Glutamatergic neuron (in vitro differentiated cells): ENCODE measurements around the gene CHAT. TPM values are rescaled to one million over a fixed set of nuclear protein-coding genes. Genes with fewer than 3 reads are reported as not detected.

Experiments used
- DNase-seq: peaks from one replicate; pipeline ENCODE4 v3.0.0; 2022
- H3K27ac Mint-ChIP-seq: one replicate; pipeline ENCODE4 v1.8.0; 2020; ENCODE audit warnings: mild to moderate bottlenecking, mixed read lengths, inconsistent platforms; ENCODE audit not compliant: unreplicated experiment
- H3K27me3 Mint-ChIP-seq: one replicate; pipeline ENCODE4 v1.8.0; 2020; ENCODE audit warnings: mild to moderate bottlenecking, moderate library complexity, mixed read lengths, inconsistent platforms; ENCODE audit not compliant: unreplicated experiment
- H3K36me3 Mint-ChIP-seq: one replicate; pipeline ENCODE4 v1.8.0; 2020; ENCODE audit warnings: mild to moderate bottlenecking, mixed read lengths, inconsistent platforms; ENCODE audit not compliant: unreplicated experiment
- H3K4me1 Mint-ChIP-seq: one replicate; pipeline ENCODE4 v1.8.0; 2020; ENCODE audit warnings: mild to moderate bottlenecking, low read depth, mixed read lengths, inconsistent platforms; ENCODE audit not compliant: unreplicated experiment
- H3K4me3 Mint-ChIP-seq: one replicate; pipeline ENCODE4 v1.8.0; 2020; ENCODE audit warnings: mild to moderate bottlenecking, mixed read lengths, inconsistent platforms; ENCODE audit not compliant: unreplicated experiment
- H3K9me3 Mint-ChIP-seq: one replicate; pipeline ENCODE4 v1.8.0; 2020; ENCODE audit warnings: mild to moderate bottlenecking, moderate library complexity, mixed read lengths, inconsistent platforms; ENCODE audit not compliant: unreplicated experiment
- CTCF ChIP-seq: fragments of 200-600 bp; sonication (generic); IDR thresholded peaks from one replicate; pipeline ENCODE4 v1.5.0; 2021; ENCODE audit not compliant: partially characterized antibody, unreplicated experiment
- total RNA-seq: library from RNA; stranded (reverse); fragmentation: NEBNext Ultra II Directional; extraction: Animal tissue kit (Norgen Biotek cat#: 25700); gene quantifications from one replicate; pipeline ENCODE4 v1.2.1, GENCODE V29; 2021; ENCODE audit not compliant: unreplicated experiment

Gene CHAT
- total RNA-seq, 1 donor from 2014 or later, result 15.4 TPM

GRCh38 chr10:49611816-49612512, 1.9 kb upstream of the CHAT start:
- Mint-ChIP-seq H3K36me3 (no peaks in the 10 kb centered on the region), H3K4me3 (peak overlapping the region; percentile 84), H3K9me3 (peaks cover 17% of the 10 kb centered on the region), H3K27me3 (peaks cover 40% of the 10 kb centered on the region), H3K27ac (peak overlapping the region; percentile 77), H3K4me1 (peaks cover 21% of the 10 kb centered on the region)
- DNase-seq, result no peak
- no peak for TF ChIP-seq CTCF

- H3K27ac Mint-ChIP-seq, result no peak overlapping the region
- peaks cover 17% of the 10 kb centered on the region for H3K9me3 Mint-ChIP-seq
- H3K36me3 Mint-ChIP-seq, result no peaks in the 10 kb centered on the region
- DNase-seq, result peak; percentile 79
- peak overlapping the region; percentile 84 for H3K4me3 Mint-ChIP-seq
- no peak for TF ChIP-seq CTCF
- H3K4me1 Mint-ChIP-seq, result peaks cover 27% of the 10 kb centered on the region
- peaks cover 42% of the 10 kb centered on the region for H3K27me3 Mint-ChIP-seq
Observed at GRCh38 chr10:49612513-49613164, 1.2 kb upstream of the CHAT start.

- Mint-ChIP-seq H3K27me3 (peaks cover 41% of the 10 kb centered on the region), H3K4me1 (peaks cover 24% of the 10 kb centered on the region), H3K36me3 (no peaks in the 10 kb centered on the region), H3K27ac (peak overlapping the region; percentile 75), H3K4me3 (peak overlapping the region; percentile 78), H3K9me3 (peaks cover 14% of the 10 kb centered on the region)
- no peak for TF ChIP-seq CTCF
- peak; percentile 52 for DNase-seq
Observed at GRCh38 chr10:49613165-49613881, 514 bp upstream of the CHAT start.

- peaks cover 29% of the 10 kb centered on the region for H3K4me1 Mint-ChIP-seq
- peak overlapping the region; percentile 75 for H3K4me3 Mint-ChIP-seq
Observed at GRCh38 chr10:49614242-49615198, 683 bp downstream of the CHAT start.

More at GRCh38 chr10:49614242-49615198, 683 bp downstream of the CHAT start:
- Mint-ChIP-seq H3K27ac (no peak overlapping the region), H3K27me3 (peaks cover 37% of the 10 kb centered on the region), H3K9me3 (peaks cover 14% of the 10 kb centered on the region), H3K36me3 (peaks cover 6% of the 10 kb centered on the region)
- no peak for TF ChIP-seq CTCF
- peak; percentile 39 for DNase-seq
